ENCODE measurements around the gene DPM1.

Gene DPM1

DNA sequence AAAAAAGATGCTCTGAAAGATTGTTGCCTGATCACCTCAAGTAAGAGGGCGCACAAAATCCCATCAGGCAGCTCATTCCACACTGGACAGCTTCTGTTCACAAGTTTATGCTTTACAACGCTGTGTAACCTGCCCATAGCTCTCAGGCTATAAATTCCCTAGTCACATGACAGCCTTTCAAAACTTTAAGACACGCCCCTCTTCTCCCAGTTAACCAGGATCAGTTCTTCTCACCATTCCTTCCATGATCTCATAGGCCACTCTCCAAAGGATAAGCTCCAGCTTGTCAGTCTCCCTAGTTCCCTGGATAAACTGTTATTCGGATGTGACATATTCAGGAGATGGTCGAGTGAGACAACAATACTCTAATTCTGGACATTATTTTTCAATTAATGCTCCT lies 42.1 kb downstream of the DPM1 start:
- DNase-seq (ENCODE audit: low read depth): no peak
- no peak overlapping the region for H3K4me3 ChIP-seq (ENCODE audit: low read depth, low read length)
- TF ChIP-seq, protein P1, sequence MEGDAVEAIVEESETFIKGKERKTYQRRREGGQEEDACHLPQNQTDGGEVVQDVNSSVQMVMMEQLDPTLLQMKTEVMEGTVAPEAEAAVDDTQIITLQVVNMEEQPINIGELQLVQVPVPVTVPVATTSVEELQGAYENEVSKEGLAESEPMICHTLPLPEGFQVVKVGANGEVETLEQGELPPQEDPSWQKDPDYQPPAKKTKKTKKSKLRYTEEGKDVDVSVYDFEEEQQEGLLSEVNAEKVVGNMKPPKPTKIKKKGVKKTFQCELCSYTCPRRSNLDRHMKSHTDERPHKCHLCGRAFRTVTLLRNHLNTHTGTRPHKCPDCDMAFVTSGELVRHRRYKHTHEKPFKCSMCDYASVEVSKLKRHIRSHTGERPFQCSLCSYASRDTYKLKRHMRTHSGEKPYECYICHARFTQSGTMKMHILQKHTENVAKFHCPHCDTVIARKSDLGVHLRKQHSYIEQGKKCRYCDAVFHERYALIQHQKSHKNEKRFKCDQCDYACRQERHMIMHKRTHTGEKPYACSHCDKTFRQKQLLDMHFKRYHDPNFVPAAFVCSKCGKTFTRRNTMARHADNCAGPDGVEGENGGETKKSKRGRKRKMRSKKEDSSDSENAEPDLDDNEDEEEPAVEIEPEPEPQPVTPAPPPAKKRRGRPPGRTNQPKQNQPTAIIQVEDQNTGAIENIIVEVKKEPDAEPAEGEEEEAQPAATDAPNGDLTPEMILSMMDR (IDR thresholded peaks at IDR 0.05; ENCODE audit: low read depth, low read length, missing control alignments): no peak

DNA sequence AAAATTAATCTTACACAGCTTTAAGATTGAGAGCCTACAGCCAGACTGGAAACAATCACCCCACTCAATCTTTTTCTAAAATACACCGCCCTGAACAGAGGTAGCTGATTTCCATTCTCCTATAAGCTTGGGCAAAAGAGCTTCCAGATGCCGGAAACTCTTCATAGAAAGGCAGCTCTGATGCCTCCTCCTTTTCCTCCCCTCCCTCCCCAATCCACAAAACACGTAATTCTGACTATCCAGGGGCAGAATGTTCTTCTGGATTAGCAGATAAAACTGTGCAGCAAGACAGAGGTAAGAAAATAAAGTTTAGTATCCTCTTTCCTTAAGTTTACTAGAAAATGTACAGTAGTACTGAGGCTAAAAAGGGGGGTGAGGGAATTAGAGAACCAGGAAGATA lies 42.9 kb downstream of the DPM1 start:
- no peak for DNase-seq (ENCODE audit: low read depth)
- no peak overlapping the region for H3K4me3 ChIP-seq (ENCODE audit: low read depth, low read length)
- TF ChIP-seq, protein P1 (IDR thresholded peaks at IDR 0.05; ENCODE audit: low read depth, low read length, missing control alignments): no peak

DNA sequence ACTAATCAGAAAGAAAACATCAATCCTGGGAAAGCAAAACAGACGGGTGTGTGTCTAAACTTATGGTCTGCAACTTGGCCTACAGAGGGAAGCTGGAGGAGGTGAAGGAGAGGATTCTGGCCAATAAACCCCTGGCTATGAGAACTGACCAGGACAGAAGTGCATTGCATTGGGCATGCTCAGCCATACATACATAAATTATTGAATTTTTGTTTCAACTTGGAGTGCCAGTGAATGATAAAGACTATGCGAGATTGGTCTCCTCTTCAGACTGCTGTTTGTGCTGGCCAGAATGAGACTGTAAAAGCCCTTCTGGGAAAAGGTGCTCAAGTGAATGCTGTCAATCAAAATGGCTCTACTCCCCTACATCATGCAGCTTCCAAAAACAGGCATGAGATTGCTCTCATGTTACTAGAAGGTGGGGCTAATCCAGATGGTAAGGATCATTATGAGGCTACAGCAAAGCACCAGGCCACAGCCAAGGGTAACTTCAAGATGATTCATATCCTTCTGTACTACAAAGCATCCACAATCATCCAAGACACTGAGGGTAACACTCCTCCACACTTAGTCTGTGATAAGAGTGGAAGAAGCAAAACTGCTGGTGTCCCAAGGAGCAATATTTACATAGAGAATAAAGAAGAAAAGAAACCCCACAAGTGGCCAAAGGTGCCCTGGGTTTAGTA lies 44.5 kb downstream of the DPM1 start:
- no peak for DNase-seq (ENCODE audit: low read depth)

DNA sequence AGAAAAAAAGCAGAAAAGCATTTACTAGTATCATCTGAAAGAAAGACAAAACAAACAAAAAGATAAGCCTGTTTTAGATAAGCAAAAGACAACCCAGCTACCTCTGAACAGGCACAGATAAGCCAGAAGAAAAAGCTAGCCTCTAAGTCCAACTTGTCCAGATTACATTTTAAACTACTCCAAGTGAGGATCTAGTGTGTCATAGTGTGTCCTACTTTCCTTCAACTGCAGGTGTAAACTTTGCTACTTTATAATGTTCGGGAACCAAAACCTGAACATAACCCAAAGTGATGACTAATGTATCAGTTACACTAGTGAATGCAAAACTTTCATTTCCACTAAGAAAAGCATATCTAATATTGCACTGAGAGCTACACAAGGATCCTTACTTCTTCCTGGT lies 46.6 kb downstream of the DPM1 start:
- H3K4me3 ChIP-seq (ENCODE audit: low read depth, low read length): no peak overlapping the region
- DNase-seq (ENCODE audit: low read depth): no peak
- TF ChIP-seq, protein P1 (IDR thresholded peaks at IDR 0.05; ENCODE audit: low read depth, low read length, missing control alignments): no peak

More for the DNA sequence above, 44.5 kb downstream of the DPM1 start:
- TF ChIP-seq, protein P1 (IDR thresholded peaks at IDR 0.05; ENCODE audit: low read depth, low read length, missing control alignments): no peak
- H3K4me3 ChIP-seq (ENCODE audit: low read depth, low read length): no peak overlapping the region

DNA sequence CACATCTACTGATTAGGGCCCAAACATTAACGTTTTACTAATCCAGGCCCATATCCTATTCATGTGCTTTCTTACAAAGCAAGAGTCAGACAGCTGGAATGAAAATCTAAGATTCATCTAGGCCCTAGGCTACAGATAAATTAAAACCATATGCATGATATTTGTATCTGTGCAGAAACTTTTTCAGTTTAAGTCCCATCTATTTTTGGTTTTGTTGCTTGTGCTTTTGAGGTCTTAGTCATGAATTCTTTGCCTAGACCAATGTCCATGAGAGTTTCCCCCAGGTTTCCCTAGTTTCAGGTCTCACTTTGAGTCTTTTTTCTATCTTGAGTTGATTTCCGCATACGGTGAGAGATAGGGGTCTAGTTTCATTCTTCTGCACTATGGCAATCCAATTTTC lies 47.3 kb downstream of the DPM1 start:
- DNase-seq (ENCODE audit: low read depth): no peak
- no peak overlapping the region for H3K4me3 ChIP-seq (ENCODE audit: low read depth, low read length)

DNA sequence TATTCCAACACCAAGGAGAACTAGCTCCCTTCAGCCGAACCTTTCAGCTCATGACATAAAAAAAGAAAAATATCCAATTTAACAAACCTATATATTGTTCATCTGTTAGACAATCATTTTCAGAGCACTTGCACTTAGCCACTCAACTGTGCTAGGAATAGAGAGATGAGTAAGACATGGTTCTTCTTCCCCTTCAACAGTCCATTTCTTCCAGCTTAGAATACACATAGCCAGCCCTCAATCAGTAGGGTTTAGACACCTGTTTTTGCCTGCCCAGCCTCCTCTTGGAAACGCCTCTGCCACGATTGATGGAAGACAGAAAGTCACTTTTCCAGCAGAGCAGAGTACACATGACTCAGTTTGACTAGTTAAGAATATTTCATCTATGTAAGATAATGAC lies 48.9 kb downstream of the DPM1 start:
- TF ChIP-seq, protein P1 (IDR thresholded peaks at IDR 0.05; ENCODE audit: low read depth, low read length, missing control alignments): no peak
- H3K4me3 ChIP-seq (ENCODE audit: low read depth, low read length): no peak overlapping the region
- DNase-seq (ENCODE audit: low read depth): no peak

More for the DNA sequence above, 47.3 kb downstream of the DPM1 start:
- TF ChIP-seq, protein P1 (IDR thresholded peaks at IDR 0.05; ENCODE audit: low read depth, low read length, missing control alignments): no peak

DNA sequence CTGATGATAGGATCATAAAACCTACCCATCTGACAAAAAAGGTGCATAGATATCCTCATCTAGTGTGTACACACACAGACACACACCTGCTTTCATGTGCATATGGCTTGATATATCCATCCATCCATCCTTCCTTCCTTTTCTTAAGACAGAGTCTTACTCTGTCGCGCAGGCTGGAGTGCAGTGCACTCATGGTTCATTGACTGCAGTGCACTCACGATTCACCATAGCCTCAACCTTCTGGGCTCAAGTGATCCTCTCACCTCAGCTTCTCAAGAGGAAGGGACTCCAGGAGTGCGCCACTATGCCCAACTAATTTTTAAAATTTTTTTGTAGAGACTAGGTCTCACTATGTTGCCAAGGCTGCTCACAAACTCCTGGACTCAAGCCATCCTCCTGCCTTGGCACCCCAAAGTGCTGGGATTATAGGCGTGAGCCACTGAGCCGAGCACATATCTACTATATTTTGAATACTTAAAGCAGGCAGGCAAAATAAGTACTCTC lies 54.2 kb downstream of the DPM1 start:
- TF ChIP-seq, protein P1 (IDR thresholded peaks at IDR 0.05; ENCODE audit: low read depth, low read length, missing control alignments): no peak
- no peak for DNase-seq (ENCODE audit: low read depth)
- no peak overlapping the region for H3K4me3 ChIP-seq (ENCODE audit: low read depth, low read length)
